ENCODE measurements around the gene KLHL20.

DNA sequence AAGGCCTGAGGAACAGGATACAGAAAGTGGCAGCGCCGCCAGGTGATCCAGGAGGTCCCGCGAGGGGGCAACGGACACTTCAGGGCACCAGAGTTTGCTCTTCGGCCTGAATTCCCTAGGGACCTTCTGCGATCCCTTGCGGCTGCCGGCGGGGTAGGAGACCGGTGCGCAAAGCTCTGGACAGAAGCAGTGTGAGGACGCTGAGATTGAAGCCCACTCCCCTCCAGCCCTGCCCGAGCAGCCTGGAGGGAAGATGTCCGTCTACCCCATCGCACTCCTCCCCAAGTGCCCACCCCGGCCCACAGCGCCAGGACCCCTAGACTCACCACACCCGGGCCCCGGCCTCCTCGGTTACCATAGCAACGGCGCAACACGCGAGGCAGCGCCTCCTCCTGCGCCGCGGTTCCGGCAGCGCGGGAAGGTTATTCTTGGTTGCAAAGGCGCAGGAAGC lies 45.3 kb upstream of the KLHL20 start, which contains the start of gene ANKRD45:
- TF ChIP-seq, protein P1, sequence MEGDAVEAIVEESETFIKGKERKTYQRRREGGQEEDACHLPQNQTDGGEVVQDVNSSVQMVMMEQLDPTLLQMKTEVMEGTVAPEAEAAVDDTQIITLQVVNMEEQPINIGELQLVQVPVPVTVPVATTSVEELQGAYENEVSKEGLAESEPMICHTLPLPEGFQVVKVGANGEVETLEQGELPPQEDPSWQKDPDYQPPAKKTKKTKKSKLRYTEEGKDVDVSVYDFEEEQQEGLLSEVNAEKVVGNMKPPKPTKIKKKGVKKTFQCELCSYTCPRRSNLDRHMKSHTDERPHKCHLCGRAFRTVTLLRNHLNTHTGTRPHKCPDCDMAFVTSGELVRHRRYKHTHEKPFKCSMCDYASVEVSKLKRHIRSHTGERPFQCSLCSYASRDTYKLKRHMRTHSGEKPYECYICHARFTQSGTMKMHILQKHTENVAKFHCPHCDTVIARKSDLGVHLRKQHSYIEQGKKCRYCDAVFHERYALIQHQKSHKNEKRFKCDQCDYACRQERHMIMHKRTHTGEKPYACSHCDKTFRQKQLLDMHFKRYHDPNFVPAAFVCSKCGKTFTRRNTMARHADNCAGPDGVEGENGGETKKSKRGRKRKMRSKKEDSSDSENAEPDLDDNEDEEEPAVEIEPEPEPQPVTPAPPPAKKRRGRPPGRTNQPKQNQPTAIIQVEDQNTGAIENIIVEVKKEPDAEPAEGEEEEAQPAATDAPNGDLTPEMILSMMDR (IDR thresholded peaks at IDR 0.05), result no peak
- TF ChIP-seq ZFX (IDR thresholded peaks at IDR 0.05; ENCODE audit: borderline replicate concordance), result no peak

Measured in 22Rv1 (cell line).